ENCODE measurements around the gene ABHD16A.

Gene ABHD16A

GRCh38 chr6:31663126-31663960, 39.8 kb downstream of the ABHD16A start:
- TF ChIP-seq TAF1 (IDR thresholded peaks at IDR 0.05; ENCODE audit: borderline replicate concordance, low read depth, low read length), result no peak
- no peak for FAIRE-seq
- no peak for DNase-seq (ENCODE audit: insufficient read length)

- no peak for FAIRE-seq
- DNase-seq (ENCODE audit: insufficient read length), result no peak
- TF ChIP-seq POLR2AphosphoS5 (IDR thresholded peaks at IDR 0.05; ENCODE audit: low read depth, low read length) (no peak), POLR2A (IDR thresholded peaks at IDR 0.05; ENCODE audit: low read depth, low read length) (no peak; the same call in 1 of the 2 replicates), TAF1 (IDR thresholded peaks at IDR 0.05; ENCODE audit: borderline replicate concordance, low read depth, low read length) (no peak)
These were observed 40.9 kb downstream of the ABHD16A start for GRCh38 chr6:31662124-31662723.

- no peak for FAIRE-seq
- TF ChIP-seq POLR2A (IDR thresholded peaks at IDR 0.05; ENCODE audit: low read depth, low read length), result 0 out of 2 replicates have a peak, but pooled peaks have one; percentile 1
- TF ChIP-seq TAF1 (IDR thresholded peaks at IDR 0.05; ENCODE audit: borderline replicate concordance, low read depth, low read length), result no peak
- DNase-seq (ENCODE audit: insufficient read length), result no peak
These were observed 41.6 kb downstream of the ABHD16A start for GRCh38 chr6:31661262-31662123.

GRCh38 chr6:31660381-31661261, 42.5 kb downstream of the ABHD16A start, which contains the start of gene C6orf47:
C6orf47 (minus strand) TSS chr6:31660778; CDS start chr6:31659947, 831 bp downstream.
- DNase-seq (ENCODE audit: insufficient read length) (peak; percentile 84), FAIRE-seq (peak; percentile 80)
- TF ChIP-seq POLR2A (IDR thresholded peaks at IDR 0.05; ENCODE audit: low read depth, low read length) (peak; percentile 88), TAF1 (IDR thresholded peaks at IDR 0.05; ENCODE audit: borderline replicate concordance, low read depth, low read length) (peak; percentile 53; the same call in 1 of the 2 replicates), POLR2AphosphoS5 (IDR thresholded peaks at IDR 0.05; ENCODE audit: low read depth, low read length) (peak; percentile 69; the same call in 1 of the 2 replicates)

GRCh38 chr6:31659649-31660380, 43.3 kb downstream of the ABHD16A start:
- FAIRE-seq, result peak; percentile 38
- DNase-seq (ENCODE audit: insufficient read length), result no peak
- TF ChIP-seq POLR2A (IDR thresholded peaks at IDR 0.05; ENCODE audit: low read depth, low read length) (no peak), TAF1 (IDR thresholded peaks at IDR 0.05; ENCODE audit: borderline replicate concordance, low read depth, low read length) (no peak), POLR2AphosphoS5 (IDR thresholded peaks at IDR 0.05; ENCODE audit: low read depth, low read length) (no peak)

GRCh38 chr6:31658983-31659648, 44.0 kb downstream of the ABHD16A start:
- no peak for DNase-seq (ENCODE audit: insufficient read length)
- FAIRE-seq, result no peak
- no peak for TF ChIP-seq TAF1 (IDR thresholded peaks at IDR 0.05; ENCODE audit: borderline replicate concordance, low read depth, low read length)
- no peak for TF ChIP-seq POLR2A (IDR thresholded peaks at IDR 0.05; ENCODE audit: low read depth, low read length)
- no peak for TF ChIP-seq POLR2AphosphoS5 (IDR thresholded peaks at IDR 0.05; ENCODE audit: low read depth, low read length)

GRCh38 chr6:31658158-31658688, 44.9 kb downstream of the ABHD16A start:
- FAIRE-seq (no peak), DNase-seq (ENCODE audit: insufficient read length) (no peak)
- TF ChIP-seq TAF1 (IDR thresholded peaks at IDR 0.05; ENCODE audit: borderline replicate concordance, low read depth, low read length) (no peak), POLR2A (IDR thresholded peaks at IDR 0.05; ENCODE audit: low read depth, low read length) (no peak), POLR2AphosphoS5 (IDR thresholded peaks at IDR 0.05; ENCODE audit: low read depth, low read length) (0 out of 2 replicates have a peak, but pooled peaks have one; percentile 17)

- TF ChIP-seq POLR2AphosphoS5 (IDR thresholded peaks at IDR 0.05; ENCODE audit: low read depth, low read length), result no peak
- TF ChIP-seq POLR2A (IDR thresholded peaks at IDR 0.05; ENCODE audit: low read depth, low read length), result no peak
- TF ChIP-seq TAF1 (IDR thresholded peaks at IDR 0.05; ENCODE audit: borderline replicate concordance, low read depth, low read length), result no peak
- no peak for FAIRE-seq
- DNase-seq (ENCODE audit: insufficient read length), result no peak
These were observed 45.5 kb downstream of the ABHD16A start for GRCh38 chr6:31657406-31658157.

All from GM12892 (cell line).